ENCODE results near the gene ADARB1.
A peak's percentile ranks its signal among the peaks of the same experiment; 100 is the strongest.

The ADARB1 gene

DNA sequence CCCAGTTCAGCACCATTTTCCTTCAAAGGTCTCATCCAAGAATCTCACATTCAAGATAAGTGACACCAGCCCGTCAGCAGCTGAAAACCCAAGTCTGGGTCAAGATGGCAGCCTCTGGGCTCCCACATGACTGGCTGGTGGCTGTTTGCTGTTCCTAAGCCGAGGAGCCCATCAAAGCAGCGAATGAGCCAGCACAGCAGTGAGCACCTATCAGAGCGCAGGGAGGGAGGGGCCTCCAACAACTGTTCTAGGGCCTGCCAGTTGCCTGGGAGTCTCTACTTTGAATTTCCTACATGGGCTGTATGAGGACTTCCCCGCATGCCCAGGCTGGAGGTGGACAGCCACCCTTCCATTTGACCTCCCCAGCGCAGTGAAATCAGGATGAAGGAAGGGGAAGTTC is 102.7 kb downstream of the ADARB1 start:
- no peak for DNase-seq

DNA sequence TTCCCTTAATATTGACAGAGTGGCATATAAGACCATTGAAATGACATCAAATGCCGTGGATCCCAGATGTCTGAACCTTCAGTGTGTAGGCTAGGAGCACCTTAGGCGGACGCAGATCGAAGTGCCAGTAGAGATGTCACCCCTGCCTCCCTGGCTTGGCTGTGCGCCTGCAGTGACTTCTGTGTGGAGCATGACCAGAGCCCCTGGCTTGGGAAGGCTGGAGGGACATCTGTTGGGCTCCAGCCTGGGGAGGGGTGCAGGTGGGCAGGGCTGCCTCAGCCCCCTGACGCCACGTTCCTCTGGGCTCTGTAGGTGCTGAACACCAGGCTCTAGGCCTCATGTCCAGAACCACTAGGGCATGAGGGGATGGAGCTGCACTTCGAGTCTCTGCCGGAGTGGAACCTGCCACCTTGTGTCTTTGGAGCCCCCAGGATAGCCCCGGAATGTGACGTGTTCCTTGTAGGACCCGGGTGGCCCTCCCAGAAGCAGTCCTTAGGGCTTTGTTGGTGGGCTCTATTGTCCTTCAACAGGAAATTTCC is 103.8 kb downstream of the ADARB1 start:
- no peak for DNase-seq

DNA sequence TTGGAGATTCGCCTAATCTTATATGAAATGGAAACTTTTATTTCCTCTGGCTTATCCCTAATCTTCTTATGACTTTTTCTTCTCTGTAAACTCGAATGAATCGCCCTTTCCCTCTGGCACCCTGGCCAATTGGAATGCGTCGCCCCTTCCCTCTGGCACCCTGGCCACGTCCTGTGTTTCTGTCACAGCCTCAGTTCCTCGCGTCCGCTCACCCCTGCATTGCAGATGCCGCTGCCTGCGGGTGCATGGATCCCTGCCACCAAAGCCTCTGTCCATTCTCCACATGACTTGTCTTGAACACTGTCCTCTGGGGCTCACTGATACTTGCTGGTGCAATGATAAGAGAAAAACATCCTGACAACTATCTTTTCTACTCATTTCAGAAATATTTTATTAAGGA is 104.6 kb downstream of the ADARB1 start:
- DNase-seq: no peak

DNA sequence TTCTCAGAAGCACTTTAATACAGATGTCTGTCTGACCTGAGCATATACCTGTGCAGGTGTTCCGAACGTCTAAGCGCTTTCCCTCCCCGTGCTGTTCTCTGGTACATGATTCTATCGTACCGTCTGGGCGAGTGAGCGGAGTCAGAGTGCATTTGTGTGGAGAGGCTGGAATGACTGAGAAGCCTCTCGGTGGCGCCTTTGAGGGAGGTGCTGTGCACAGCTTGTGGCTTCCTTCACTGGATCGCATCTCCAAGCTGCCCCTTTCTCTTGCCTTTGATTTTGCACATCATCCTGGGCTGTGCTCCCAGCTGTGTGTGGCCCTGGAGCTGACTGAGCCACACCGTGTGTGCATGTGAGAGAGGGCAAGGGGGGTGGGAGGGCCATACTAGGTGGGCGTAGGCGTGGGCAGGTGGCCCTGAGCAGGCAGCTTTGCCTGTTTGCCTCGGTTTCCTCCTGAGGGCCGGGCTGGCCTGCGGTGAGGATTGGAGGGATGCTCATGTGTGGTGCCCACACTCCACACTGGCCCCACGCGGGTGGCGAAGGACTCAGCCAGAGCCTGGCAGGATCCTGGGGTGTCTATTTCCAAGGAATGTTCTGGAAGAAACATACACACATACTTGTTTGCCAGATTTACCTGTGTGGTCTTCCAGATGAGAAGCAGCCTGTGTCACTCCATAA is 105.3 kb downstream of the ADARB1 start:
- DNase-seq: no peak

DNA sequence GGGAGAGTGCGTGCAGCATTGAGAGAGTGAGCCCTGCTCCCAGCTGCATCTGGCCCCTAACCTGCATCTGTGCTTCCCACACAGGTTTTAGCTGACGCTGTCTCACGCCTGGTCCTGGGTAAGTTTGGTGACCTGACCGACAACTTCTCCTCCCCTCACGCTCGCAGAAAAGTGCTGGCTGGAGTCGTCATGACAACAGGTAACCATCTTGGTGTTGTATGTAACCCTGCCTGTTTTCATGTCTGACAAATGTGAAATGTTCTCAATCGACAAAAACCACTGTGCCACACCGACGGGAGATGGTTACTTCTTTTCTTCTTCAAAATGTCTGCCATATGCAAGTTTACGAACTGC is 105.8 kb downstream of the ADARB1 start:
- DNase-seq: no peak

DNA sequence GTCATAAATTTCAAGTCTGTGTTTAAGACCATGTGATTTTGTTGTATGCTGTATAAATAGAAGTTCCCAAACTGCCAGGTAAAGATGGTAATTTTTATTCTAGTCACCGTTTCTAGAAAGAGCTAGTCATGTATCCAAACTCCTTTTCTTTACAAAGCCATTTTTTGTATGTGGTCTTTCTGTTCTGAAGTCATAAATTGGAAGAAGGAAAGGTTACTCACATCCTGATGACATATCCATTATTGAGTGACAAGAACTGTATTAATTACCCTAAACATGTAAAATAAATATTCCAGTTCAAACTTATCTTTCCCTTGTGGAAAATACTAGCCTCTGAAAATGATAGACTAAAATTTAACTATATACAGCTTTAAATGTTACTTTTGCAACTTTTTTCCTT is 108.6 kb downstream of the ADARB1 start:
- no peak for DNase-seq

DNA sequence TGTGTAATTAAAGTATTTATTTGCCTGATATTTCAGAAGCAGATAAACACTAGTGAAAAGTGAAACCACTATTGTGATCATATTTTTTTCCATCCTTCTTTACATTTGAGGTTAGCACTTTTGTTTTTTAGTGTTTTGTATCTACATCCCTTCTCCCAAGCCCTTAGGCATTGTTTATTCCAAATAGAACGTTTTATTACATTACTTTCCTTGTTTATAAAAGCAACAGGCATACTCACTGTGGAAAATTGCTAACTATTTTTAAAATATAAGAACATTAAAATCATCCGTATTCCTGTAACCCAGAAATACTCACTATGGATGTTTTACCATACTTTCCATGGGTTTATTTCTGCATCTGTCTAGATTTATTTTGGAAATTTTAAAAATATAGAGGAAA is 109.5 kb downstream of the ADARB1 start:
- no peak for DNase-seq

DNA sequence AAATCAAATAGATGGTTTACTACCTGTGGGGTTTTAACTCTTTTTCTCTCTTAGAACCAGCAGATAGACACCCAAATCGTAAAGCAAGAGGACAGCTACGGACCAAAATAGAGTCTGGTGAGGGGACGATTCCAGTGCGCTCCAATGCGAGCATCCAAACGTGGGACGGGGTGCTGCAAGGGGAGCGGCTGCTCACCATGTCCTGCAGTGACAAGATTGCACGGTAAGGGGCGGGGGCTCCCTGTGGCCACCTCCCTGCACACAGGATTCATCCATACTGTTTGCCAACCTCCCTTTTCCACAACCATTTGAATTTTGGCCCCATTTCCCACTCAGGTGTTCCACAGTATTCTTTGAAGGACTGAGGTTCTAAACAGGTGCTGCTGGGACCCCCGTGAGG is 110.5 kb downstream of the ADARB1 start:
- no peak for DNase-seq

DNA sequence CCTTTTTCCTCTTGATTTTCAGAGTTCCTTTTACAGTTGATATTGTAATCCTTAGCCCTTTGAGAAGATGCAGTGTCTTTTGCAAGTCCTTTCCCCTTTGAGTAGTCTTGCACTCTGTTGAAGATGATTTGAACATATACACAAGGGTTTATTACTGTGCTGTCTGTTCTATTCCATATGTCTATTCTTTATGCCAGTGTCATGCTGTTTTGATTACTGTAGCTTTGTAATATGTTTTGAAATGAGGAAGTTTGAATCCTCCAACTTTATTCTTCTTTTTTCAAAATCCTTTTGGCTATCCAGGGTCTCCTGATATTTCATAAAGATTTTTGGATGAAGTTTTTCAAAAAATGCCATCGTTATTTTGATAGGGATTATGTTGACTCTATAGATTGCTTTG is 112.3 kb downstream of the ADARB1 start:
- DNase-seq: no peak

DNA sequence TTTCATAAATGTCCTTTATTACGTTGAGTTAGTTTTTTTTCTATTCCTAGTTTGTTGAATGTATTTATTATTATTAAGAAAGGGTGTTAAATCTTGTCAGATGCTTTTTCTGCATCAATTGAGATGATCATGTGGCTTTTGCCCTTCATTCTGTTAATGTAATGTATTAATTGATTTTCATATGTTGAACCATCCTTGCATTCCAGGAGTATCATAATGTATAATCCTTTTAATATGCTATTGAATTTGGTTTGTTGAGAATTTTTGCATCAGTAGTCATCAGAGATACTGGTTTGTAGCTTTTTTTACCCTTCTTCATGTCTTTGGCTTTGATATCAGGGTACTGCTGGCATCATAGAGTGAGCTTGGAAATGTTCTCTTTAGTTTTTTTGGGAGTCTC is 113.3 kb downstream of the ADARB1 start:
- no peak for DNase-seq

DNA sequence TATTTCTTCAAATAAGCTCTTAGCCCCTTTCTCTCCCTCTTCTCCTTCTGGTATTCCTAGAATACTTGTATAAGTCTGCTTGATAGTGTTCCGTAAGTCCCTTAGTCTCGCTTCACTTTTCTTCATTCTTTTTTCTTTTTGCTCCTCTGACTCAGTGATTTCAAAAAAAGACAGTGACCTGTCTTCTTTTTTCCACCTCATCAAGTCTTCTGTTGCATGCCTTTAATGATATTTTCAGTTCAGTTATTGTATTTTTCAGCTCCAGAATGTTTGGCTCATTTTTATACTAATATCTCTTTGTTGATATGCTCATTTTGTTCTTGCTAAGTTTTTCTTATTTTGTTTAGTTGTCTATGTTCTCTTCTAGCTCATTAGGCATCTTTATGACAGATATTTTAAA is 115.6 kb downstream of the ADARB1 start:
- DNase-seq: no peak

DNA sequence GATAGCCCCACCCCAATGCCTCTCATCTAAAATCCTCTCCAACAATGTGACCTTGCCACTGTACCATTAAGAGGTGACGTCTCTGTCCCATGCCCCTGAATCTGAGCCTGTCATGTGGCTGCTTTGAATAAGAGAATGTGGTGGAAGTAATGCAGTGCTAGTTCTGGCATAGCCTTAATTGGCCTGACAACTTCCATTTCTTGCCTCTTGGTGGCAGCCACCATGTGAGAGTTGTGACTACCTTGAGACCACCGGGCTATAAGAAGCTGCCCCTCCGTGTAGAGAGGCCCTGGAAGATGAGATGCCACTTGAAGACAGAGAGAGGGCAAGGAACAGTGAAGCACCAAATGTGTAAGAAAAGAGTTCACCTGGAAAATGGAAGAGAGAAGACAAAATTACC is 118.0 kb downstream of the ADARB1 start:
- DNase-seq: no peak

DNA sequence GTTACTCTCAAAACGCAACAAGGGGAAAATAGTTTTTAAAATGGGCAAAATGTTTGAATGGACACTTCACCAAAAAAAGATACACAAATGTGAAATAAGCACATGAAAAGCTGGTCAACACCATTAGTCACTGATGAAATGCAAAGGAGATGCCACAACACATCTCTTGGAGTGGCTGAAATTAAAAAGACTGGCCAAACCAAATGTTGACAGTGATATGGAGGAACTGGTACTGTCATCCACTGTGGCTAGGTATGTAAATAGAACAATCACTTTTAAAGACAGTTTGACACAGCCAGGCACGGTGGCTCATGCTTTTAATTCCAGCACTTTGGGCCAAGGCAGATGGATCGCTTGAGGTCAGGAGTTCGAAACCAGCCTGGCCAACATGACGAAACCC is 122.2 kb downstream of the ADARB1 start:
- DNase-seq: no peak

DNA sequence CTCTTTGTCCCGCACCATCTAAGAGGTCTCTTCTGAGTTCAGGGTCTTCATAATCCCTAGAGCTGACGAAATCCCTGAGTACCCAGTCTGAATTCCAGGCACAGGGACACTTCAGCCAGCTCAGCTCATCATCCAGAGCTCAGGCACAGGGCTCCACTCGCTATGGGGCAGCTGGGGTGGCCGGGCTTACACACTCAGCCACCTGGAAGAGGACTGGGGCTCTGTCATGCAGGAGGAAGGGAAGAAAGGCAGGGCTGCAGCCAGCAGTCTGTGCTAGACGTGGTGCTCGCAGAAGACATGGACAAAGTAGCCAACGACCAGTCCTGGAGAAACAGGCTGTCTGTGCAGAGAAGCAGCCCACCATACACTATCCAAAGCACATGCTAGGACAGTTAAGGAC is 124.8 kb downstream of the ADARB1 start:
- no peak for DNase-seq

DNA sequence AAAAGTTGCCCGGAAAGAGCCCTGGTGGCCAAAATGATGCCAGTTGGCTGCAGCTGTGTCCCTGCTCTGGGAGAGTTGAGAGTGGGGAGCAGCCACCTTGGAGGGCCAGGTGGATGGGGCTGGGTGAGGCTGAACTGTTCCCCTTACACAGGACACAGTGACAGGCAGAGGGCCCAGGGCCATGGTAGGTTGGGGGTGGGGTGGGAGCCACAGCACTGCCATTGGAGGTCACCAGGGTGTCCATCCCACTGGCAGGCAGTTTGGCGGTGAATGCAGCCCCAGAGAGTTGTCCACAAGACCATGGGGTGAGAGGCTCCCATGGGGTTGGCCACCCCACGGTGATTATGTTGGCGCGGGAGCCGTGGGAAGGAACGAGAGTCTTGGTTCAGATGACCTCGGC is 125.7 kb downstream of the ADARB1 start:
- DNase-seq: no peak

DNA sequence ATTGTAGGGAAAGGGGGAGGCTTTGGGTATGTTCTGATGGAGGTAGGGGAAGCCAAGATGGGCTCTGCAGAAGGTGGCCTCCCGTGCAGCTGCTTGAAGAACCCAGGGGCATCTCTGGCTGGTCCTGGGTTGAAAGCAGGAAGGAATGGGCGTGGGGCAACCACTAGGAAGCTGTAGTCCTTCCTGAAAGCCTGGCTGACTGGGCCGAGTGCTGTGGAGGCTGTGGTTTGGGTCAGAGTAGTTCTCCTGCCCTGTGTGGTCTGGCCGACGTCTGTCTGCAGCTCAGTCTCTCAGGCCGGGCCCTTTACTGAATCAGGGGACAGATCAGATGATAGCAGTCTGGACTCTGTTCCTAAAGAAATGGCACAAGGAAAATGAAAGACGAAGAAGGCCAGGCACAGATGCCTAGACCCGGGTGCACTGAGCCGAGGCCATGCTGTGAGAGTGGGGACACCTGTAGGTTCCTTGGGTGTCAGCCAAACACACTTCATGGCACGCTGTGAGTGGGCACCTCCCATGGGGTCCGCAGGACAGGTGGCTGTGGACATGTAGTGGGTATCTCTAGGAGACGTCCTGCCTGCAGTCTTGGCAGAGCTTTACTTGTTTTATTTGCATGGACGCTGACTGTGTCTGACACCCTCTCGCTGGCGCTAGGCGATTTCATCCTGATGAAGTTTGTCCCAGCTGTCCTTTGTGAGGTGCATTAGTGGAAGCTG is 126.4 kb downstream of the ADARB1 start:
- DNase-seq: no peak

DNA sequence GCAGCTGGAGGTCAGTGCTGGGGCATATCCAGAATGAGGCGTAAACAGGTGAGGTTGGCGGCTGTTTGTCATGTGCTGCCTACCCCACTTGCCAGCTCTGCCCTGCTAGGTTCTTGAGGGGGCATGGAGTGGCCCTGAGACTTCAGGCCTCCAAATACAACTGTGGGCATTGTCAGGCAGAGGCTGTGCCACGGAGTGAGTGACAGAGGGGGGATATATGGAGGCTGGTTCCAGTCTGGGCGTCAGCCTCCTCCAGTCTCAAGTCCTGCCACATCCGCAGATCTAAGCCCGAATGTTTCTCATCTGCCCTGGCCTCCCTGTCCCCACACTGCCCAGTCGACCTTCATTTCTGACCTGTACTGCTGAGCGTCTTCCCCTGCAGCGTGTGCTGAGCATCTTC is 128.0 kb downstream of the ADARB1 start:
- no peak for DNase-seq

DNA sequence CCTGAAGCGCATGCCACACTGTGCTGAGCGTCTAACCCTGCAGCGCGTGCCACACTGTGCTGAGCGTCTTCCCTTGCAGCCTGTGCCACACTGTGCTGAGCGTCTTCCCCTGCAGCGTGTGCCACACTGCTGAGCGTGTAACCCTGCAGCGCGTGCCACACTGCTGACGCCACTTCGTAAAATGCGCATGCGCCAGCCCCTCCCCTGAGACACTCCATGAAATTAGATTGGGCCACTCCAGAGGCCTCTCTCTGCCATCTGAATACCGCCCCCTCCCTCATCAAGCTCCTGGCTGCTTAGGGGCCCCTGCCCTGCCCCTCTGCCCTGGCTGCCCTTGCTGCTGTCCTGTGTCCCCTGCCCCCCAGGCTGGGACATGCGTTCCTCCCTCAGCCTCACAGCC is 128.5 kb downstream of the ADARB1 start:
- no peak for DNase-seq

DNA sequence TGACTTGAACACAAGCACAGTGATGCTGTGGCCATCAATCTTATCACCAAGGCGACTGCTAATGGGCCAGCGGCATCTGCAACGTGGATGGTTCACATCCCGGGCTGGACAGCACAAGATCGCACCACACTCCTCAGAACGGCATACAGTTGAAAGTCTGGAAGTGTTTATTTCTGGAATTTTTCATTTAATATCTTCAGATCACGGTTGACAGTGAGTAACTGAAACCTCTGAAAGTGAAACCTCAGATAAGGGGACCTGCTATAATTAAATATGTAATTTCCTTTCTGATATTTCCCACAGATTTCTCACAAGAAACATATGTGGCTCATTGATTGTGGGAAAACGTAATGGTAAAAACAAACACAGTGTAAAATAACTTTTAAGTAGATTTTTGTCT is 129.6 kb downstream of the ADARB1 start:
- DNase-seq: no peak

DNA sequence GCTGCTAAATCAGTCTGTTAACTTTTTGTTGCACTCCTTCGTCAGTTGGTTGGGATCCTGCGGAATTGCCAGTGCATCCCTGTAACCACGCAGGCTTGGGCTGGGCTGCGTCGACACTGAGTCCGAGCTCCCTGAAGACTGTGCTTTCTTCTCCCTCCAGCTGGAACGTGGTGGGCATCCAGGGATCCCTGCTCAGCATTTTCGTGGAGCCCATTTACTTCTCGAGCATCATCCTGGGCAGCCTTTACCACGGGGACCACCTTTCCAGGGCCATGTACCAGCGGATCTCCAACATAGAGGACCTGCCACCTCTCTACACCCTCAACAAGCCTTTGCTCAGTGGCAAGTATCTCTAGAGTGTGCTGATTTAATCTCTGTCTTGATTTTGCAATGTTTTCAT is 130.0 kb downstream of the ADARB1 start:
- DNase-seq: no peak

DNA sequence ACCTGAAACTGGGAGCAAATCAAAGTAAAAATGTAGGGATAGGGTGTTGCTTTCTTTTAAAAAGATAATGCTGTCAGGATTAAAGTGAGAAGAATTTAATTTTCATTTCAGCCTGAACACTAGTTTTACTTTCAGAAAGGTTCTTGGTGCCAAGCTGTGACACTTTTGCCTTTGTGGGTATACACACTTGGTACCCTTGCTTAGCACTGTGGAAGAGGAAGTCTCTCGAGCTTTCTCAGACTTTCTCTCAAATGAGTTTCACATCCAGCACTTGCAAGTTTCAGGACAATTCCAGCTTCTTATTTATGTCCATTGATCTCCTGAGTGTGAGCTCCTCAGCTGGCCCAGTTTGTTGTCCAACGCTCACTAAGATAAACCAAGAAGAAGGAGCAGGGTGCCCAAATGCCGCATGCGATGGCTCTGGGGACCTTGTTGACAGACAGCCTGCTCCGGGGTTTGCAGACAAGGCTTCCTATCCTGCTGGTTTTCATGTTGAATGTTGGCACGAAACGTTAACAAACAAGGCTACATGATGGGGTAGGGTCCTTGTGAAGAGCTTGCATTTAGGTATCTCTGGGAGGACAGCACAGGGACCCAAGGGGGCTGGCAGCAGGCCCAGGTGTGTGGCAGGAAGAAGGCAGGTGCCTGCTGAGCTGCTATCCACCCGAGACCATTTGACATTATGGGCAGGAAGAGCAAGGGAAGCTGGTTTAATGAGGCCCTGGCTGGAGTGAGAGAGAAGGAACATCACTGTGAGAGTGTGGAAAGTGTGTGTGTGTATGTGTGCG is 133.7 kb downstream of the ADARB1 start:
- DNase-seq: no peak

DNA sequence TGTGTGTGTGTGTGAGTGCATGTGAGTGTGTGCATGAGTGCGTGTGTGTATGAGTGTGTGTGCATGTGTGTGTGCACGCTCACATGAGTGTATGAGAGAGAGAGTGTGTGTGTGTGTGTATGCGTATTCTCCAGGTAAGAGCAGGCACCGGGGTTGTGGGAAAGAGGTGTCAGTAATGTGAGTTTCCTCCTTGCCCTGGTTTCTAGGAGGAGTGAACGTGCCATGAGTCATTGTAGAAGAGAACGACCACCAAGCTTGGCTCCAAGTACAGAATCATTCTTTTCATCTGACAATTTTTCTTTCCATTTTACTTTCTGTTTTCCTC is 134.2 kb downstream of the ADARB1 start:
- DNase-seq: no peak

DNA sequence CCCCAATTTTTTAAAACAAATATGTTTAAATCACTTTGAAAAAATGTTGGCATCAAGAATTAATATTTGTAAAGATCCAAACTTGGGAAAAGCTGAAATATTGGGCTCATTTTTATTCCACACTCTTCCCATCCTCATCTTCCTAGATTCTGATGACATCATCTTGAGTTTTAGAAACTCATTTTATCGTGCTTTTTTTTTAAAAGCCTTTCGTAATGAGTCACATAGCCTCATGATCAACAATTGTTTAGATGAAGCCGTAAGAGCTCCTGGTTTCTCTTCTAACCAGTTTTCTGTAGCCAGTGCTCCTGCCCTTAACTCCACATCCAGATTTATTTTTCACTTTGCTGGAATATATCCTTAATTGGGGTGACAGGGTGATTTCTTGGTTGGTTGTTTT is 134.7 kb downstream of the ADARB1 start:
- no peak for DNase-seq

DNA sequence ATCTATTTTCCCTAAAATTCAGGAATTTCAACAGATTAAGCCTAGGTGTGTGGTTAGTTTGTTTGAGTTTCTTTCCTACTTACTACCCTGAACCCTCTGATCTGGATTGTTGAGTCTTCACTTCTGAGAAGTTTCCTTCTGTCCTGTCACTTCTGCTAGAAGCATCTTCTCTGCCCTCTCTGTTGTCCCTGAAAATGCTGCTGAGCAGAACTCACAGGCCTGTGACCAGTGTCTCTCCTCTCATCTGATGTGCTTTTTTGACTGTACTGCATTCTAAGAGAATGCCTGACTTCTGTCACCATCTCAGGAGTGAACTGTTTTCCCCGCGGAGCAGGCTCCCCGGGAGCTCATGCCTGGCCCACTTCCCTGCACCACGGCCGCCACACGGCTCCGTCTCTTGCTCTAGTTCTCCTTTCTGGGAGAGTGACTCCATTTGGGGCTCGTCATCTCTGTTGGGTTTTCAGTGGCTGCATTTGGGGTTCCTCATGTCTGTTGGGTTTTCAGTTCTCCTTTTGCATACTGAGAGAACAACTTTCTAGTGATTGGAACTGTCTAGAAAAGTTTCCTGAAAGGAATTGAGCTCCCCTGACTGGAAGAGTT is 135.4 kb downstream of the ADARB1 start:
- peak in 1 of 2 donors; percentile 18 for DNase-seq
